K562 (cell line): ENCODE results near the gene DST. TPM values are rescaled to one million over a fixed set of nuclear protein-coding genes. Genes with fewer than 3 reads are reported as not detected.
A peak's percentile ranks its signal among the peaks of the same experiment; 100 is the strongest.

ENCODE experiments used
- KDM4B ChIP-seq, 2 experiments: fragments of 450-650 bp in 1 of 2; sonication (generic) in 1 of 2; IDR thresholded peaks; 2 replicates each; pipeline ENCODE4 v1.6.1; 2016 to 2017; ENCODE audit warnings: borderline replicate concordance in 2 of 2, antibody characterized with exemption in 1 of 2, low read depth in 1 of 2, mild to moderate bottlenecking in 1 of 2
- MAFG ChIP-seq: fragments of 450-650 bp; conservative IDR thresholded peaks from 2 replicates; pipeline ENCODE4 v1.6.1; 2016; ENCODE audit warnings: missing genetic modification characterization, missing compliant biosample characterization
- NR2C1 ChIP-seq, 2 experiments: fragments of 450-650 bp; IDR thresholded peaks; 2 replicates each; pipeline ENCODE4 v1.6.1; 2017; ENCODE audit warnings: mild to moderate bottlenecking in 2 of 2, antibody characterized with exemption in 1 of 2, inconsistent platforms in 1 of 2, missing compliant biosample characterization in 1 of 2, missing genetic modification characterization in 1 of 2
- TCFL5 ChIP-seq: fragments of 250-450 bp; sonication (Bioruptor Pico); conservative IDR thresholded peaks from 2 replicates; pipeline ENCODE4 v1.6.1; 2021; ENCODE audit warnings: mild to moderate bottlenecking, moderate library complexity, matching md5 sums
- THRAP3 ChIP-seq: fragments of 450-650 bp; IDR thresholded peaks from 2 replicates; pipeline ENCODE4 v1.6.1; 2016; ENCODE audit warnings: mild to moderate bottlenecking, inconsistent platforms, borderline replicate concordance
- ZNF316 ChIP-seq: fragments of 450-650 bp; IDR thresholded peaks from 2 replicates; pipeline ENCODE4 v1.6.1; 2016
- ZNF561 ChIP-seq: fragments of 450-650 bp; formaldehyde crosslinking; conservative IDR thresholded peaks from 2 replicates; pipeline ENCODE4 v1.4.0; 2020; ENCODE audit warnings: mild to moderate bottlenecking, moderate library complexity
- polyA plus RNA-seq, 8 experiments: library from polyadenylated mRNA; depleted of rRNA in 4 of 8; stranded (reverse) in 5 of 8; unstranded in 3 of 8; fragments of >200 nt; fragmentation: Nextera tagmentation in 2 of 8; fragmentation: Illumina TruSeq in 1 of 8; extraction: Ambion mirVana in 2 of 8; extraction: Trizol in 1 of 8; gene quantifications; 2 replicates each; pipeline versions ENCODE4 v1.2.1 to v1.2.3, GENCODE V29; 2011 to 2014; ENCODE audit warnings: inconsistent platforms in 1 of 8, missing spikeins in 1 of 8
- total RNA-seq, 7 experiments: library from RNA; depleted of rRNA in 6 of 7; stranded (reverse); fragments of >200 nt in 6 of 7; fragmentation: Illumina TruSeq in 2 of 7; extraction: Trizol in 2 of 7; gene quantifications; 2 replicates each; pipeline versions ENCODE4 v1.2.1 to v1.2.3, GENCODE V29; 2011 to 2021; ENCODE audit warnings: low replicate concordance in 1 of 7
- TF ChIP-seq, protein P1 (sequence below), 2 experiments: fragments of 450-650 bp; IDR thresholded peaks; 2 replicates each; pipeline ENCODE4 v1.6.1; 2016; ENCODE audit warnings: mild to moderate bottlenecking in 2 of 2, borderline replicate concordance in 1 of 2, low read depth in 1 of 2, moderate library complexity in 1 of 2

Gene DST
- total and polyA plus RNA-seq, 9 of the 15 experiments (the other 6 are each of a cell fraction or from before 2014, with no cell fraction given) = 5.2 to 21.9 (median 13.3) TPM

DNA sequence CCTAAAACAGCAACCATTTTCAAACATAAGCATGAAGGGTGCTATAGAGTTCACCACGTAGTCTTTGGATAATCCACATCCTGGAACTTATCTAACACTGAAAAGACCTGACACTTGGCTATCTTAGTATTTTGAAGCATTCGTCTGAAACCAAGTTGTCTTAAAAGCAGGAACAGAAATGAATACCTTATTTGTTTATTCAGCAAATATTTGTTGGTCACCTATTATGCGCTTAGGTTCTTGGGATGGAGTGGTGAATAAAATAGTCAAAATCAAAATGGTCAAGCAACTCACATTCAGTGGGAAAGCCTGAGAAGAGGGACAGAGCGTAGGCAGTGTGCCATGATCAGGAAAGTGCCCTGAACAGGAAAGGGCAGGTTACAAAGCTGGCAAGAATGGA is 206.9 kb downstream of the DST start (continued):
- TF ChIP-seq, protein P1, sequence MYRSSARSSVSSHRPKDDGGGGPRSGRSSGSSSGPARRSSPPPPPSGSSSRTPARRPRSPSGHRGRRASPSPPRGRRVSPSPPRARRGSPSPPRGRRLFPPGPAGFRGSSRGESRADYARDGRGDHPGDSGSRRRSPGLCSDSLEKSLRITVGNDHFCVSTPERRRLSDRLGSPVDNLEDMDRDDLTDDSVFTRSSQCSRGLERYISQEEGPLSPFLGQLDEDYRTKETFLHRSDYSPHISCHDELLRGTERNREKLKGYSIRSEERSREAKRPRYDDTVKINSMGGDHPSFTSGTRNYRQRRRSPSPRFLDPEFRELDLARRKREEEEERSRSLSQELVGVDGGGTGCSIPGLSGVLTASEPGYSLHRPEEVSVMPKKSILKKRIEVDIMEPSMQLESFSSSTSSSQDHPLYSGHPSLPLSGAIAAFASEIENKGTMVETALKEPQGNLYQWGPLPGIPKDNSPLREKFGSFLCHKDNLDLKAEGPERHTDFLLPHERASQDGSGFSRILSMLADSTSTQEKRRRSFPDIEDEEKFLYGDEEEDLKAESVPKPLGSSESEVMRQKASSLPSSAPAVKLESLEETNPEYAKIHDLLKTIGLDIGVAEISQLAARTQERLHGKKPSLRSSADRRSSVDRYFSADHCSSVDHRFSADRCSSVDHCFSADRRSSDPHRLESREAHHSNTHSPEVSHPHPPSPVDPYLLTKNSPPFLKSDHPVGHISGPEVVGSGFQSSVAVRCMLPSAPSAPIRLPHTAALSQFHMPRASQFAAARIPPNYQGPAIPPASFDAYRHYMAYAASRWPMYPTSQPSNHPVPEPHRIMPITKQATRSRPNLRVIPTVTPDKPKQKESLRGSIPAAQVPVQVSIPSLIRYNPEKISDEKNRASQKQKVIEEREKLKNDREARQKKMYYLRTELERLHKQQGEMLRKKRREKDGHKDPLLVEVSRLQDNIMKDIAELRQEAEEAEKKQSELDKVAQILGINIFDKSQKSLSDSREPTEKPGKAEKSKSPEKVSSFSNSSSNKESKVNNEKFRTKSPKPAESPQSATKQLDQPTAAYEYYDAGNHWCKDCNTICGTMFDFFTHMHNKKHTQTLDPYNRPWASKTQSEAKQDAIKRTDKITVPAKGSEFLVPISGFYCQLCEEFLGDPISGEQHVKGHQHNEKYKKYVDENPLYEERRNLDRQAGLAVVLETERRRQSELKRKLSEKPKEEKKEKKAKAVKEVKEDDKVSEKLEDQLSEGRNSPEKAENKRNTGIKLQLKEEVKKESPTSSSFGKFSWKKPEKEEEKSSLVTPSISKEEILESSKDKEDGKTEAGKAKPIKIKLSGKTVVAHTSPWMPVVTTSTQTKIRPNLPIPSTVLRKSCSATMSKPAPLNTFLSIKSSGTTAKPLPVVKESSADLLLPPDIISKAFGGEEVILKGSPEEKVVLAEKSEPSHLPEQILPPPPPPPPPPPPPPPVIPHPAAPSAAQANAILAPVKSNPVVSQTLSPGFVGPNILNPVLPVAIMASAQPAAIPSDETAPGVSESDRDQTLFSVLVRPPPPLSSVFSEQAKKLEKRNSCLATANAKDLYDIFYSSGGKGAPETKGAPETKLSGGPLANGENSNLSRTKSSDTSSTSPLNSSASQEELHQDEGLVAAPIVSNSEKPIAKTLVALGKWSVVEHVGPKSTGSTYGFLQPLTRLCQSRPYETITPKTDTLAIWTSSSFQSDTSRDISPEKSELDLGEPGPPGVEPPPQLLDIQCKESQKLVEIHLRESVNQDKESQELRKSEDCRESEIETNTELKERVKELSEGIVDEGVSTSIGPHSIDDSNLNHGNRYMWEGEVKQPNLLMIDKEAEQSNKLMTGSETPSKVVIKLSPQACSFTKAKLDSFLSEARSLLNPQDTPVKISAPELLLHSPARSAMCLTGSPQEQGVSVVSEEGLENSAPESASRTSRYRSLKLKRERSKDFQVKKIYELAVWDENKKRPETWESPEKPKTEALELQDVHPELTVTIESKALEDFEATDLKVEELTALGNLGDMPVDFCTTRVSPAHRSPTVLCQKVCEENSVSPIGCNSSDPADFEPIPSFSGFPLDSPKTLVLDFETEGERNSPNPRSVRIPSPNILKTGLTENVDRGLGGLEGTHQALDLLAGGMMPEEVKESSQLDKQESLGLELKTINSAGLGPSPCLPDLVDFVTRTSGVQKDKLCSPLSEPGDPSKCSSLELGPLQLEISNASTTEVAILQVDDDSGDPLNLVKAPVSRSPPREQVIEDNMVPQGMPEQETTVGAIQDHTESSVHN (IDR thresholded peaks at IDR 0.05; ENCODE audit: borderline replicate concordance in 1 of 2, low read depth in 1 of 2) = no peak
- TF ChIP-seq ZNF561 = no peak
- TF ChIP-seq KDM4B (IDR thresholded peaks at IDR 0.05; ENCODE audit: borderline replicate concordance in 2 of 2, low read depth in 1 of 2) = no peak
- peak; percentile 56; the same call in 1 of the 2 replicates for TF ChIP-seq MAFG (tag)
- TF ChIP-seq TCFL5 (CRISPR knock-in tag) = no peak
- no peak for TF ChIP-seq THRAP3
- TF ChIP-seq ZNF316 = peak; percentile 74
- no peak for TF ChIP-seq NR2C1 (IDR thresholded peaks at IDR 0.05)
- TF ChIP-seq NR2C1 (tag; IDR thresholded peaks at IDR 0.05) = no peak
